K562 (cell line): ENCODE results near the gene CUL3. TPM values are rescaled to one million over a fixed set of nuclear protein-coding genes. Genes with fewer than 3 reads are reported as not detected.

Experiments used
- BHLHE40 ChIP-seq: IDR thresholded peaks from 2 replicates; pipeline ENCODE4 v1.6.1; 2011; ENCODE audit warnings: low read length, improper control_type of control experiment
- E2F4 ChIP-seq: sonication (generic); formaldehyde crosslinking; IDR thresholded peaks from 2 replicates; pipeline ENCODE4 v1.8.0; 2022; ENCODE audit warnings: mild to moderate bottlenecking, low read depth, missing genetic modification reagents
- E4F1 ChIP-seq: fragments of 250-450 bp; sonication (Bioruptor Pico); IDR thresholded peaks from 2 replicates; pipeline ENCODE4 v1.5.0; 2021; ENCODE audit warnings: mild to moderate bottlenecking, borderline replicate concordance
- FOSL1 ChIP-seq: fragments of 200-800 bp; sonication (Bioruptor generic); conservative IDR thresholded peaks from 2 replicates; pipeline ENCODE4 v1.6.1; 2016; ENCODE audit warnings: missing genetic modification characterization, missing compliant biosample characterization
- HNRNPL ChIP-seq: fragments of 200-400 bp; formaldehyde crosslinking; IDR thresholded peaks from 2 replicates; pipeline ENCODE4 v1.6.1; 2017; ENCODE audit warnings: low read depth, mild to moderate bottlenecking, low read length
- MEIS2 ChIP-seq: fragments of 450-650 bp; IDR thresholded peaks from 2 replicates; pipeline ENCODE4 v1.6.1; 2014; ENCODE audit warnings: mild to moderate bottlenecking; ENCODE audit not compliant: partially characterized antibody
- PKNOX1 ChIP-seq: fragments of 450-650 bp; IDR thresholded peaks from 2 replicates; pipeline ENCODE4 v1.6.1; 2016
- ZFPM2 ChIP-seq: fragments of 250-450 bp; sonication (Bioruptor Pico); IDR thresholded peaks from 2 replicates; pipeline ENCODE4 v1.5.1; 2022; ENCODE audit warnings: mild to moderate bottlenecking
- polyA plus RNA-seq, 8 experiments: library from polyadenylated mRNA; depleted of rRNA in 4 of 8; stranded (reverse) in 5 of 8; unstranded in 3 of 8; fragments of >200 nt; fragmentation: Nextera tagmentation in 2 of 8; fragmentation: Illumina TruSeq in 1 of 8; extraction: Ambion mirVana in 2 of 8; extraction: Trizol in 1 of 8; gene quantifications; 2 replicates each; pipeline versions ENCODE4 v1.2.1 to v1.2.3, GENCODE V29; 2011 to 2014; ENCODE audit warnings: inconsistent platforms in 1 of 8, missing spikeins in 1 of 8
- total RNA-seq, 7 experiments: library from RNA; depleted of rRNA in 6 of 7; stranded (reverse); fragments of >200 nt in 6 of 7; fragmentation: Illumina TruSeq in 2 of 7; extraction: Trizol in 2 of 7; gene quantifications; 2 replicates each; pipeline versions ENCODE4 v1.2.1 to v1.2.3, GENCODE V29; 2011 to 2021; ENCODE audit warnings: low replicate concordance in 1 of 7

Gene CUL3
- total and polyA plus RNA-seq, 9 of the 15 experiments (the other 6 are each of a cell fraction or from before 2014, with no cell fraction given) = 31.5 to 71.9 (median 56.4) TPM

- TF ChIP-seq PKNOX1 (peak; percentile 15; the same call in 1 of the 2 replicates), E4F1 (no peak), ZFPM2 (no peak), HNRNPL (no peak), FOSL1 (tag) (no peak), E2F4 (CRISPR knock-in tag) (no peak), BHLHE40 (no peak), MEIS2 (peak; percentile 78)
- TF ChIP-seq, all 486 proteins: peak for 14
Measured at GRCh38 chr2:224586127-224586695, 1.0 kb upstream of the CUL3 start (continued).
